Fibroblast of upper back skin (primary cell): ENCODE data around the gene FETUB.

Experiments used
- DNase-seq: peaks from one replicate; pipeline ENCODE4 v3.0.0-alpha.2; 2013

The FETUB gene

GRCh38 chr3:186639778-186640472 is at the start of gene FETUB:
Gene FETUB, plus strand, starts transcription at chr3:186640399. Its CDS starts 62 bp downstream, at chr3:186640461.
- DNase-seq: no peak

- no peak for DNase-seq
Observed at GRCh38 chr3:186590580-186591295, 49.5 kb upstream of the FETUB start.

GRCh38 chr3:186592682-186593081 is 47.5 kb upstream of the FETUB start:
- no peak for DNase-seq

GRCh38 chr3:186593862-186594261 is 46.3 kb upstream of the FETUB start:
- DNase-seq: no peak

GRCh38 chr3:186594591-186595113 is 45.5 kb upstream of the FETUB start:
- DNase-seq: no peak

GRCh38 chr3:186596568-186597287 is 43.5 kb upstream of the FETUB start:
- peak; percentile 56 for DNase-seq

- DNase-seq: peak; percentile 88
Observed at GRCh38 chr3:186598108-186598784, 42.0 kb upstream of the FETUB start.

GRCh38 chr3:186598794-186599141 is 41.4 kb upstream of the FETUB start:
- no peak for DNase-seq

GRCh38 chr3:186599142-186599784 is 40.9 kb upstream of the FETUB start:
- DNase-seq: no peak

GRCh38 chr3:186599785-186600166 is 40.4 kb upstream of the FETUB start:
- no peak for DNase-seq

- no peak for DNase-seq
Observed at GRCh38 chr3:186600896-186601295, 39.3 kb upstream of the FETUB start.

GRCh38 chr3:186603159-186603558 is 37.0 kb upstream of the FETUB start:
- DNase-seq: no peak

GRCh38 chr3:186605078-186605477 is 35.1 kb upstream of the FETUB start:
- no peak for DNase-seq

- no peak for DNase-seq
Observed at GRCh38 chr3:186605561-186606545, 34.3 kb upstream of the FETUB start.

- DNase-seq: no peak
Observed at GRCh38 chr3:186608624-186609215, 31.5 kb upstream of the FETUB start.

- no peak for DNase-seq
Observed at GRCh38 chr3:186609247-186609868, 30.8 kb upstream of the FETUB start.

GRCh38 chr3:186612065-186612464 is 28.1 kb upstream of the FETUB start:
- no peak for DNase-seq

- DNase-seq: no peak
Observed at GRCh38 chr3:186612721-186613636, 27.2 kb upstream of the FETUB start, which contains the start of gene AHSG. Gene AHSG, plus strand, starts transcription at chr3:186613060. Its CDS starts 82 bp downstream, at chr3:186613142.

- DNase-seq: peak; percentile 9
Observed at GRCh38 chr3:186613637-186614265, 26.4 kb upstream of the FETUB start.
